AG04450 (cell line): ENCODE measurements around the gene TMEM255B. TPM values are rescaled to one million over a fixed set of nuclear protein-coding genes. Genes with fewer than 3 reads are reported as not detected.
"Not testable (repeated sequence)": the region's sequence is repeated elsewhere in the genome, so short reads cannot be mapped to it uniquely, and the experiment has no call there.

ENCODE experiments used
- CTCF ChIA-PET: fragments of 300-600, 350-600 bp; formaldehyde crosslinking; extraction: SDS; loops from one replicate; lab custom pipeline; 2022; ENCODE audit warnings: antibody characterized with exemption, inconsistent platforms; lab: Charles Lee
- POLR2A ChIA-PET: fragments of 350-600 bp; formaldehyde crosslinking; extraction: SDS; loops from one replicate; lab custom pipeline; 2021; ENCODE audit warnings: antibody characterized with exemption, inconsistent platforms; lab: Yijun Ruan, JAX
- DNase-seq: peaks from one replicate; pipeline ENCODE4 v3.0.0-alpha.2; 2011; ENCODE audit warnings: low read depth, low spot score
- H3K27ac ChIP-seq: one replicate; pipeline ENCODE4 v1.5.1; 2012; ENCODE audit warnings: low read depth, low read length, control low read depth
- H3K27me3 ChIP-seq: one replicate; pipeline ENCODE4 v1.6.0; 2012; ENCODE audit warnings: low read length; ENCODE audit not compliant: control insufficient read depth, insufficient read depth
- H3K4me3 ChIP-seq: 2 replicates; pipeline ENCODE4 v1.5.1; 2011; ENCODE audit warnings: mild to moderate bottlenecking, low read depth, low read length, control low read depth
- H3K9me3 ChIP-seq: 2 replicates; pipeline ENCODE4 v1.5.1; 2012; ENCODE audit warnings: low read length; ENCODE audit not compliant: control insufficient read depth, insufficient read depth
- polyA plus RNA-seq: library from polyadenylated mRNA; depleted of rRNA; stranded (reverse); fragments of >200 nt; gene quantifications from 2 replicates; pipeline ENCODE4 v1.2.3, GENCODE V29; 2011
- TF ChIP-seq, protein P1 (sequence below): IDR thresholded peaks from 2 replicates; pipeline ENCODE4 v1.5.1; 2011; ENCODE audit warnings: low read depth, low read length, control low read depth, inconsistent platforms

The TMEM255B gene
- polyA plus RNA-seq, 1 experiment, result 4.1 TPM

- DNase-seq, result no peak
- Histone ChIP-seq H3K27me3 (peaks cover 21% of the 10 kb centered on the region), H3K27ac (no peak overlapping the region), H3K4me3 (no peak overlapping the region), H3K9me3 (peaks cover 22% of the 10 kb centered on the region; the same call in 1 of the 2 replicates)
- ChIA-PET CTCF (interaction anchor here (0.7 kb wide), 1 partner anchor 23 kb away, joined by 3 read pairs; no protein-coding TSS in a partner anchor), POLR2A (no interaction called here)
- TF ChIP-seq, protein P1, sequence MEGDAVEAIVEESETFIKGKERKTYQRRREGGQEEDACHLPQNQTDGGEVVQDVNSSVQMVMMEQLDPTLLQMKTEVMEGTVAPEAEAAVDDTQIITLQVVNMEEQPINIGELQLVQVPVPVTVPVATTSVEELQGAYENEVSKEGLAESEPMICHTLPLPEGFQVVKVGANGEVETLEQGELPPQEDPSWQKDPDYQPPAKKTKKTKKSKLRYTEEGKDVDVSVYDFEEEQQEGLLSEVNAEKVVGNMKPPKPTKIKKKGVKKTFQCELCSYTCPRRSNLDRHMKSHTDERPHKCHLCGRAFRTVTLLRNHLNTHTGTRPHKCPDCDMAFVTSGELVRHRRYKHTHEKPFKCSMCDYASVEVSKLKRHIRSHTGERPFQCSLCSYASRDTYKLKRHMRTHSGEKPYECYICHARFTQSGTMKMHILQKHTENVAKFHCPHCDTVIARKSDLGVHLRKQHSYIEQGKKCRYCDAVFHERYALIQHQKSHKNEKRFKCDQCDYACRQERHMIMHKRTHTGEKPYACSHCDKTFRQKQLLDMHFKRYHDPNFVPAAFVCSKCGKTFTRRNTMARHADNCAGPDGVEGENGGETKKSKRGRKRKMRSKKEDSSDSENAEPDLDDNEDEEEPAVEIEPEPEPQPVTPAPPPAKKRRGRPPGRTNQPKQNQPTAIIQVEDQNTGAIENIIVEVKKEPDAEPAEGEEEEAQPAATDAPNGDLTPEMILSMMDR, result no peak
Measured at GRCh38 chr13:113792886-113793717, 34.1 kb downstream of the TMEM255B start.

- Histone ChIP-seq H3K9me3 (peaks cover 22% of the 10 kb centered on the region; the same call in 1 of the 2 replicates), H3K27ac (no peak overlapping the region), H3K27me3 (peaks cover 21% of the 10 kb centered on the region), H3K4me3 (no peak overlapping the region)
- CTCF ChIA-PET, result no interaction called here
- DNase-seq, result no peak
- TF ChIP-seq, protein P1, result no peak
- POLR2A ChIA-PET, result no interaction called here
Measured at GRCh38 chr13:113793718-113794085, 34.7 kb downstream of the TMEM255B start.

GRCh38 chr13:113794086-113794485 lies 35.1 kb downstream of the TMEM255B start:
- CTCF ChIA-PET, result no interaction called here
- TF ChIP-seq, protein P1, result no peak
- POLR2A ChIA-PET, result no interaction called here

GRCh38 chr13:113794764-113795173 lies 35.7 kb downstream of the TMEM255B start:
- Histone ChIP-seq H3K4me3 (no peak overlapping the region), H3K9me3 (peaks cover 22% of the 10 kb centered on the region; the same call in 1 of the 2 replicates), H3K27me3 (peaks cover 21% of the 10 kb centered on the region), H3K27ac (no peak overlapping the region)
- DNase-seq, result no peak
- TF ChIP-seq, protein P1, result no peak
- ChIA-PET POLR2A (interaction anchor here (0.9 kb wide), 1 partner anchor 9 kb away, joined by 3 read pairs; no protein-coding TSS in a partner anchor), CTCF (no interaction called here)

More at GRCh38 chr13:113794086-113794485, 35.1 kb downstream of the TMEM255B start:
- H3K9me3 ChIP-seq, result peaks cover 22% of the 10 kb centered on the region; the same call in 1 of the 2 replicates
- peaks cover 21% of the 10 kb centered on the region for H3K27me3 ChIP-seq
- no peak overlapping the region for H3K4me3 ChIP-seq
- no peak overlapping the region for H3K27ac ChIP-seq
- DNase-seq, result no peak

DNA sequence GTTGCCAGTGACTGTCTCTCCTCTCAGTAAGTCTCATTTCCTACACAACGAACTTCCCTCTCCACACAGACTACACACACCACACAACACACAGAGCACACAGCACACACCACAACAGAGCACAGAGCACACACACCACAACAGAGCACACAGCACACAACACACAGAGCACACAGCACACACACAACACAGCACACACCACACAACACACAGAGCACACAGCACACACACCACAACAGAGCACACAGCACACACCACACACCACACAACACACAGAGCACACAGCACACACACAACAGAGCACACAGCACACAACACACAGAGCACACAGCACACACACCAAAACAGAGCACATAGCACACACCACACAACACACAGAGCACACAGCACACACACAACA lies 36.3 kb downstream of the TMEM255B start:
- peaks cover 22% of the 10 kb centered on the region; the same call in 1 of the 2 replicates for H3K9me3 ChIP-seq
- H3K4me3 ChIP-seq, DNase-seq, CTCF ChIA-PET, H3K27ac ChIP-seq: not testable (repeated sequence)
- peaks cover 21% of the 10 kb centered on the region for H3K27me3 ChIP-seq
- POLR2A ChIA-PET, result interaction anchor here (0.9 kb wide), 1 partner anchor 9 kb away, joined by 3 read pairs; no protein-coding TSS in a partner anchor
